Tibial artery (tissue), 4 donors: Measurements from ENCODE around the gene PRSS1.

Source experiments
- DNase-seq, 2 donors: peaks; one replicate each; pipeline ENCODE4 v3.0.0-alpha.2; 2019
- H3K27ac ChIP-seq, 2 donors: fragments of 200-600 bp; sonication (generic) in 1 of 2; 1 replicate in 1 of 2; 2 replicates in 1 of 2; pipeline ENCODE4 v1.5.1; 2018 to 2019; ENCODE audit warnings: mild to moderate bottlenecking in 1 of 2
- H3K27me3 ChIP-seq, 2 donors: fragments of 200-600 bp; sonication (generic) in 1 of 2; one replicate each; pipeline versions ENCODE4 v1.5.1 to v1.6.0; 2016 to 2019
- H3K36me3 ChIP-seq, 3 donors: fragments of 200-600 bp; sonication (generic) in 2 of 3; one replicate each; pipeline ENCODE4 v1.5.1; 2016 to 2019; ENCODE audit warnings: mild to moderate bottlenecking in 2 of 3
- H3K4me1 ChIP-seq, 4 donors: fragments of 200-600 bp; sonication (generic) in 2 of 4; 1 replicate in 3 of 4; 2 replicates in 1 of 4; pipeline ENCODE4 v1.5.1; 2016 to 2019
- H3K4me3 ChIP-seq, 2 donors: fragments of 200-600 bp; sonication (generic) in 1 of 2; 1 replicate in 1 of 2; 2 replicates in 1 of 2; pipeline ENCODE4 v1.5.1; 2018 to 2019; ENCODE audit warnings: mild to moderate bottlenecking in 2 of 2
- H3K9me3 ChIP-seq, 3 donors: fragments of 200-600 bp; sonication (generic) in 1 of 3; one replicate each; pipeline ENCODE4 v1.5.1; 2016 to 2019
- intact Hi-C: fragments of 100-400 bp; cut with DNase I; formaldehyde crosslinking; loops from one replicate; pipeline ENCODE4 v1.15.0; 2023; ENCODE audit warnings: low total_unique reads
- TF ChIP-seq, protein P1 (sequence below), 2 experiments: fragments of 200-600 bp in 1 of 2; fragments of 450-650 bp in 1 of 2; IDR thresholded peaks; one replicate each; pipeline ENCODE4 v1.5.1; 2017 to 2019; ENCODE audit warnings: antibody characterized with exemption in 2 of 2, mild to moderate bottlenecking in 1 of 2, moderate library complexity in 1 of 2

The PRSS1 gene

DNA sequence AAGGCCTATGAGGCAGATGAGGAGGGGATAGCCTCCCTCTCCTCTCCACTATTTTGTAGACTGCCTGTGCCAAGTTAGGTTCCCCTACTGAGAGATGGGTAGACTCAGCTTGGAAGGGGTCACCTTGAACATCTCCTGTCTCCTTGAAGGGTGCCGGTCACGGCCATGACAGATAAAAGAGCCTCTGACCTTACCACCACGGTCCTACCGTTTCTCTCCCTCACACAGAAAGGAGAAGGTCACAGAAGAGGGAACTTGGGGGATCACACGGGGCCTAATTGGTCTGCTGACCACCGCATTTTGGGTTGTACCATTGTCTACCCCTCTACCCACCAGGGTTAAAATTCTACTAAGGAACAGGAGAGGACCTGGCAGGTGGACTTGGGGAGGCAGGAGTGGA is 38.5 kb downstream of the PRSS1 start:
- Histone ChIP-seq H3K27ac (no peak overlapping the region), H3K4me3 (no peak overlapping the region)

DNA sequence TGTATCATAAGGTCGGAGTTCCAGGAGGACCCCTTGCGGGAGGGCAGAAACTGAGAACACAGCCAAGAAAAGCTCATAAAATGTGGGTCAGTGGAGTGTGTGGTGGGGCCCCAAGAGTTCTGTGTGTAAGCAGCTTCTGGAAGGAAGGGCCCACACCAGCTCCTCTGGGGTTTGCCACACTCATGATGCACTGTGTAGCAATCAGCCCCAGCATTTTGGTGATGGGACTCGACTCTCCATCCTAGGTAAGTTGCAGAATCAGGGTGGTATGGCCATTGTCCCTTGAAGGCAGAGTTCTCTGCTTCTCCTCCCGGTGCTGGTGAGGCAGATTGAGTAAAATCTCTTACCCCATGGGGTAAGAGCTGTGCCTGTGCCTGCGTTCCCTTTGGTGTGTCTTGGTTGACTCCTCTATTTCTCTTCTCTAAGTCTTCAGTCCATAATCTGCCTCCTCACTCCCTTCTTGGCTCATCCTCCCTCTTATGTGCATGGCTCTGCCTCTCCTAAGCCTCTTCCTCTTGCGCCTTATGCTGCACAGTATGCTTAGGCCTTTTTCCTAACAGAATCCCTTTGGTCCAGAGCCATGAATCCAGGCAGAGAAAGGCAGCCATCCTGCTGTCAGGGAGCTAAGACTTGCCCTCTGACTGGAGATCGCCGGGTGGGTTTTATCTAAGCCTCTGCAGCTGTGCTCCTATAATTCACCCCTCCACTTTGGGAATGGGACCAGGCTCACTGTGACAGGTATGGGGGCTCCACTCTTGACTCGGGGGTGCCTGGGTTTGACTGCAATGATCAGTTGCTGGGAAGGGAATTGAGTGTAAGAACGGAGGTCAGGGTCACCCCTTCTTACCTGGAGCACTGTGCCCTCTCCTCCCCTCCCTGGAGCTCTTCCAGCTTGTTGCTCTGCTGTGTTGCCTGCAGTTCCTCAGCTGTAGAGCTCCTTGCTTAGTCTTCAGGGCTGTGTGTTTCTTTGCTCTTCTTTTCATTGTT is 39.3 kb downstream of the PRSS1 start:
- intact Hi-C loops: no loop called here
- Histone ChIP-seq H3K27ac (no peak overlapping the region), H3K4me1 (no peaks in the 10 kb centered on the region), H3K27me3 (peaks cover 0 to 14% of the 10 kb centered on the region in 2 donors), H3K4me3 (no peak overlapping the region), H3K9me3 (no peaks in the 10 kb centered on the region), H3K36me3 (no peaks in the 10 kb centered on the region)
- no peak for DNase-seq
- TF ChIP-seq, protein P1, sequence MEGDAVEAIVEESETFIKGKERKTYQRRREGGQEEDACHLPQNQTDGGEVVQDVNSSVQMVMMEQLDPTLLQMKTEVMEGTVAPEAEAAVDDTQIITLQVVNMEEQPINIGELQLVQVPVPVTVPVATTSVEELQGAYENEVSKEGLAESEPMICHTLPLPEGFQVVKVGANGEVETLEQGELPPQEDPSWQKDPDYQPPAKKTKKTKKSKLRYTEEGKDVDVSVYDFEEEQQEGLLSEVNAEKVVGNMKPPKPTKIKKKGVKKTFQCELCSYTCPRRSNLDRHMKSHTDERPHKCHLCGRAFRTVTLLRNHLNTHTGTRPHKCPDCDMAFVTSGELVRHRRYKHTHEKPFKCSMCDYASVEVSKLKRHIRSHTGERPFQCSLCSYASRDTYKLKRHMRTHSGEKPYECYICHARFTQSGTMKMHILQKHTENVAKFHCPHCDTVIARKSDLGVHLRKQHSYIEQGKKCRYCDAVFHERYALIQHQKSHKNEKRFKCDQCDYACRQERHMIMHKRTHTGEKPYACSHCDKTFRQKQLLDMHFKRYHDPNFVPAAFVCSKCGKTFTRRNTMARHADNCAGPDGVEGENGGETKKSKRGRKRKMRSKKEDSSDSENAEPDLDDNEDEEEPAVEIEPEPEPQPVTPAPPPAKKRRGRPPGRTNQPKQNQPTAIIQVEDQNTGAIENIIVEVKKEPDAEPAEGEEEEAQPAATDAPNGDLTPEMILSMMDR (IDR thresholded peaks at IDR 0.05): no peak

More for the DNA sequence above, 38.5 kb downstream of the PRSS1 start:
- intact Hi-C loops: no loop called here
- DNase-seq: no peak
- peaks cover 0 to 4% (median 0%) of the 10 kb centered on the region in 4 donors for H3K4me1 ChIP-seq
- H3K36me3 ChIP-seq: no peaks in the 10 kb centered on the region
- H3K9me3 ChIP-seq: no peaks in the 10 kb centered on the region
- peaks cover 0 to 15% of the 10 kb centered on the region in 2 donors for H3K27me3 ChIP-seq
- TF ChIP-seq, protein P1 (IDR thresholded peaks at IDR 0.05): no peak

DNA sequence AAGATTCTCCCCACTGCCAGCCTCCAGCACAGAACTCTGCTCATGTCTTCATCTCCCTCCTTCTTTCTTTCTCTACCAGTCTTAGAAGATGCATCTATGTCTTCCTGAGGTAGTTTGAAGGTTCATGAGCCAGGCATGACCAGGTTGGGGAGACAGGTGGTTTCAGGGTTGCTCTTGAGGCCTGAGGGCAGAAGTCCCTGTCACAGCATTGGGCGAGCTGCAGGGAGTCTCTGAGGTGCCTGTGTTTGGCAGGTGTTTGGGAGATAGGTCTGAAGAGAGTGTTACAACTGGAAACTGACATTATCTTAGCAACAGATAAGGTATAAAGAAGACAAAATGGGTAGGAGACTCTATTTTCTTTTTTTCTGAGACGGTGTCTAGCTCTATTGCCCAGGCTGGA is 40.2 kb downstream of the PRSS1 start:
- no peaks in the 10 kb centered on the region for H3K9me3 ChIP-seq
- H3K27me3 ChIP-seq: peaks cover 0 to 17% of the 10 kb centered on the region in 2 donors
- no peak overlapping the region for H3K27ac ChIP-seq
- DNase-seq: no peak
- no peak overlapping the region for H3K4me3 ChIP-seq
- TF ChIP-seq, protein P1 (IDR thresholded peaks at IDR 0.05): no peak
- no peaks in the 10 kb centered on the region for H3K36me3 ChIP-seq
- H3K4me1 ChIP-seq: no peaks in the 10 kb centered on the region
- intact Hi-C loops: no loop called here

DNA sequence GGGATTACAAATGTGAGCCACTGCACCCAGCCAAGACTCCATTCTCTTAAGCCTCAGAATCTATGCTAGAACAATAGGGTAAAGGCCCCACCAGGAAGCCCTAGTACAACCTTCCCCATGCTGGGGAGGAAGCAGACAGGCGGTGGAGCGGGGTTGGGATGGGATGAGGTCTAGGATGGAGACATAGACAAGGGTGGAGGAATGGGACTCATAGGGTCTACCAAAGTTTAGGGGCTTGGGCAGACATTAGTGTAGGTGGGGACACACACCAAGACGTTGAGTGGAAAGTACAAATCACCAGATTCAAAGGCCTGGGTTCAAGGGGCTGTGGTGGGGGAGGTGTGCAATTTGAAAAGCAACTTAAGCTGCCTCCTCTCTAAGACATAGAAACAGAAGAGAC is 40.8 kb downstream of the PRSS1 start:
- Histone ChIP-seq H3K4me1 (no peaks in the 10 kb centered on the region), H3K4me3 (no peak overlapping the region), H3K27me3 (peaks cover 0 to 23% of the 10 kb centered on the region in 2 donors), H3K9me3 (no peaks in the 10 kb centered on the region), H3K36me3 (no peaks in the 10 kb centered on the region), H3K27ac (no peak overlapping the region)
- intact Hi-C loops: no loop called here
- no peak for DNase-seq
- TF ChIP-seq, protein P1 (IDR thresholded peaks at IDR 0.05): no peak

DNA sequence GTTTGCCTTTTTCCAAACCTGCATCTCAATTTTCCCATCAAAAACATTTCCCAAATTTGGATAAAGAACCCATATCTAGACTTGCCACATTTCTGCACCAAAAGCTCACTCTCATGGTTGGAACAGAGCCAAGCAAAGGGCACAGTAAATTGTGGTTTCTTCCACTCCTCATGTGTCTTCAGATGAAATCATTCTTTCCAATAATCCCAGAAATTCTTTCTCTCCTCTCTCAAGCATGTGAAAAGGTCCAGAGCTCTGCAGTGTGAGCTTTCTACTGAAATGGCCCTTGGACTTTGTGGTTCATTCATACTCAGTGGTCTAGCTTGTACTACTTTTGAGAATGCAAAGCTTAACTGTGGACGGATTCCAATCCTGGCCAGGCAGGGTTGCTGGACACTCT is 41.3 kb downstream of the PRSS1 start:
- DNase-seq: no peak
- H3K36me3 ChIP-seq: no peaks in the 10 kb centered on the region
- H3K4me1 ChIP-seq: no peaks in the 10 kb centered on the region
- intact Hi-C loops: no loop called here
- H3K27me3 ChIP-seq: peaks cover 0 to 27% of the 10 kb centered on the region in 2 donors
- no peaks in the 10 kb centered on the region for H3K9me3 ChIP-seq
- TF ChIP-seq, protein P1 (IDR thresholded peaks at IDR 0.05): no peak
- H3K4me3 ChIP-seq: no peak overlapping the region
- no peak overlapping the region for H3K27ac ChIP-seq
